Type B pancreatic cell (in vitro differentiated cells): ENCODE results near the gene FGL2. TPM values are rescaled to one million over a fixed set of nuclear protein-coding genes. Genes with fewer than 3 reads are reported as not detected.
"Not testable (repeated sequence)": the region's sequence is repeated elsewhere in the genome, so short reads cannot be mapped to it uniquely, and the experiment has no call there.

Experiments
- DNase-seq: peaks from one replicate; pipeline ENCODE4 v3.0.0; 2021; ENCODE audit warnings: mixed read lengths; ENCODE audit not compliant: unreplicated experiment; ENCODE audit errors: extremely low spot score
- H3K27ac Mint-ChIP-seq: 2 replicates; pipeline ENCODE4 v1.8.0; 2021; ENCODE audit warnings: mild to moderate bottlenecking, mixed read lengths
- H3K27me3 Mint-ChIP-seq: 2 replicates; pipeline ENCODE4 v1.8.0; 2021; ENCODE audit warnings: mixed read lengths
- H3K36me3 Mint-ChIP-seq: 2 replicates; pipeline ENCODE4 v1.8.0; 2021; ENCODE audit warnings: mixed read lengths
- H3K4me1 Mint-ChIP-seq: one replicate; pipeline ENCODE4 v1.8.0; 2021; ENCODE audit warnings: mixed read lengths; ENCODE audit not compliant: unreplicated experiment
- H3K4me3 Mint-ChIP-seq: 2 replicates; pipeline ENCODE4 v1.8.0; 2021; ENCODE audit warnings: mild to moderate bottlenecking, mixed read lengths
- H3K9me3 Mint-ChIP-seq: 2 replicates; pipeline ENCODE4 v1.8.0; 2021; ENCODE audit warnings: mixed read lengths
- total RNA-seq: library from RNA; stranded (reverse); gene quantifications from 2 replicates; pipeline ENCODE4 v1.2.1, GENCODE V29; 2021; ENCODE audit warnings: low replicate concordance
- TF ChIP-seq, protein P1 (sequence below): fragments of 200-600 bp; sonication (generic); conservative IDR thresholded peaks from 2 replicates; pipeline ENCODE4 v1.5.0; 2021; ENCODE audit warnings: antibody characterized with exemption, mild to moderate bottlenecking

Gene FGL2
- total RNA-seq, 1 donor from 2014 or later = 0.99 TPM

DNA sequence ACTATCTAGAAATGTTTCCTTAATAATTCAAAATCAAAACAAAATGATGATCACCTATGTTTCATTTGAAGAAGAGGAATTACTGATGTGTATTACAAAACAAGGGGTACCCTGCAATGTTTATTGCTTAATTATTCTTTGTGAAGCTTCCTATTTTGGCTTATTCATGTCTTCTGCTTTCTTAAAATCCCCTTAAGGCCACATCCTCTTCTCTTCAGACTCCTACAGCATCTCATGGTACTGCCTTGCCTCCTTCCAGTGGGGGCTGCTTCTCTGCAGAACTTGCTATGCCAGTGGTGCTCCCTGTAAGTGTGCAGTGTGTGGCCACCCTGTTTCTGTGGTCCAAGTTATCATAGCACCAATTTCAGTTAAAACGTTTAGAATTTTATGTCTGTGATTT lies 42.2 kb downstream of the FGL2 start:
- Mint-ChIP-seq H3K27ac (no peak overlapping the region), H3K4me1 (no peaks in the 10 kb centered on the region), H3K4me3 (no peak overlapping the region), H3K27me3 (no peaks in the 10 kb centered on the region), H3K9me3 (no peaks in the 10 kb centered on the region), H3K36me3 (no peaks in the 10 kb centered on the region)
- no peak for DNase-seq
- TF ChIP-seq, protein P1, sequence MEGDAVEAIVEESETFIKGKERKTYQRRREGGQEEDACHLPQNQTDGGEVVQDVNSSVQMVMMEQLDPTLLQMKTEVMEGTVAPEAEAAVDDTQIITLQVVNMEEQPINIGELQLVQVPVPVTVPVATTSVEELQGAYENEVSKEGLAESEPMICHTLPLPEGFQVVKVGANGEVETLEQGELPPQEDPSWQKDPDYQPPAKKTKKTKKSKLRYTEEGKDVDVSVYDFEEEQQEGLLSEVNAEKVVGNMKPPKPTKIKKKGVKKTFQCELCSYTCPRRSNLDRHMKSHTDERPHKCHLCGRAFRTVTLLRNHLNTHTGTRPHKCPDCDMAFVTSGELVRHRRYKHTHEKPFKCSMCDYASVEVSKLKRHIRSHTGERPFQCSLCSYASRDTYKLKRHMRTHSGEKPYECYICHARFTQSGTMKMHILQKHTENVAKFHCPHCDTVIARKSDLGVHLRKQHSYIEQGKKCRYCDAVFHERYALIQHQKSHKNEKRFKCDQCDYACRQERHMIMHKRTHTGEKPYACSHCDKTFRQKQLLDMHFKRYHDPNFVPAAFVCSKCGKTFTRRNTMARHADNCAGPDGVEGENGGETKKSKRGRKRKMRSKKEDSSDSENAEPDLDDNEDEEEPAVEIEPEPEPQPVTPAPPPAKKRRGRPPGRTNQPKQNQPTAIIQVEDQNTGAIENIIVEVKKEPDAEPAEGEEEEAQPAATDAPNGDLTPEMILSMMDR = no peak

DNA sequence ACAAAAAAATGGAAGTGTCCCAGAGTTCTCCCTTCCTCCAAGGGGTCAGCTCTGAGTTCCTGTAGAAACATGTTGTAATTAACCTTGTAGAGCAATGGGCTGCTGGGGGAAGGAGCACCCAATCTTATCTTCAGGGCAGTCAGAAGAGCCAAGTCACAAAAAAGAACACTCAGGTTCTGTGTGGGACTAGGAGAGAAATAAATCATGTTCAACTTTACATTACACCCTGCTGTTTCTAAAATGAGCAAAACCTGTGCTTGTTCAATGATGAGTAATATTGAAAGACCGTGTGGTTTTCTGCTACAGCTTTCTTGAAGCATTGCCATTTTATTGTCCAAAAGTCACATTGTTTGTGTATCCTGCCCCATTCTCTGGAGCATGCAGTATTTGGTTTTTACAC lies 42.6 kb downstream of the FGL2 start:
- not testable (repeated sequence) for H3K4me1 Mint-ChIP-seq, H3K36me3 Mint-ChIP-seq, DNase-seq, H3K27ac Mint-ChIP-seq, H3K27me3 Mint-ChIP-seq, H3K9me3 Mint-ChIP-seq, H3K4me3 Mint-ChIP-seq

DNA sequence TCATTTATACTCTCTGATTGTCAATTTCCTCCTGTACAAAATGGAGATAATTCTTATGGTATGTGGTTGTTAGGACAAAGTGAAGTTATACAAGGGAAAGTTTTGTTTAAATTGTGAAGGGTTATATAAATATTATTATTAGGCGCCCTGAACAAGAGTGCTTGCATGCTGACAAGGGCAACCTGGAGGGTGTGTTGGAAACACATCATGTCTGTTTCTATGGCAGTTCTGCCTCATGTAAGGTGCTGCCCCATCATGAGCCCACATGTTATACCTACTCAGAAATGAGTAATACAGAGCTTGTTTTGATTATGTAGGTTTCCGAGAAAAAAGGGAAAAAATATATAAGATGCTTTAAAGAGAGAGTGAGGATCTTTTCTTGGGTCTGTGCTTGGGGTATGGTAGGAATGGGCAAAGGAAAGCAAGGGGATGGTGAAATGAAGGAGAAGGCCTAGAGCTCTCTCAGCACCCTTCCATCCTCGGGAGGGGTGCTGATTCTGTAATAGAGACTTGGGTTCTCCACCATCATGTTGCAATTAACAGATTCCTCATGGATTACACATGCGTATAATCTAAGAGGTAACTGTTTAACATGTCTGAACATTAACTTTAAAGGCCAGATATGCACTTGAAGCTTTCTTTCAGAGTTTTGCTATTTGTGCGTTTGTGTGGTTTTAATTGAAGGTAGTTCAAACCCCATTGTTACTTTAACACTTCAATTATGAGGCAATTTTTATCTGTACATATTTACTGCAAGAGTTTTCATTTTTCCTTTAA lies 43.8 kb downstream of the FGL2 start:
- not testable (repeated sequence) for H3K4me1 Mint-ChIP-seq, H3K9me3 Mint-ChIP-seq, H3K27me3 Mint-ChIP-seq, H3K4me3 Mint-ChIP-seq, DNase-seq, H3K36me3 Mint-ChIP-seq, H3K27ac Mint-ChIP-seq

DNA sequence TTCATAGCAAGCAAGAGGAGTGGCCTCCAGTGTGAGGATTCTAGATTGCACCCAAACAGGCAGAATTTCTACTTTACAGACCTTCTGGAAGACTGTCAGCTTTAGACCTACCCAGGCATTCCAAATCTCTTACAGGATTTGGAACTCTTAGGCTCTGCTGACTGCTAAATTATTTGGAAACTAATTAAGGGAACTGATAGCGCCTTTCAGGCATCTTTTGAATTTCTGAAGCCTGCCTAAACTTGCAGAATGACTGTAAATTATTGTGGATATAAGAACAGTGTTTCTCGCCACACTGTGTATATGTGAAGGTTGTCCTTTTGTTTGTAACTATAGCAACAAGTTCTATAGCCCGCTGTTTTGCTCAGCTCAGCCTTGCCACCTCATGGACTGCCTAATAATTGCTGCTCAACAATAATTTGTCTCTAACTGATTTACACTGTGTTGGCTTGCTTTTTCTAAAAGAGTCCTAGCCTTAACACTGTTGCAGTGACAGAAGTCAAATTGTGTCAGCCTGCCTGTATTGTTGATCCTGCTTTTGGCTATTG lies 44.6 kb downstream of the FGL2 start:
- H3K36me3 Mint-ChIP-seq, H3K27me3 Mint-ChIP-seq, DNase-seq, H3K27ac Mint-ChIP-seq, H3K4me3 Mint-ChIP-seq, H3K9me3 Mint-ChIP-seq, H3K4me1 Mint-ChIP-seq: not testable (repeated sequence)

DNA sequence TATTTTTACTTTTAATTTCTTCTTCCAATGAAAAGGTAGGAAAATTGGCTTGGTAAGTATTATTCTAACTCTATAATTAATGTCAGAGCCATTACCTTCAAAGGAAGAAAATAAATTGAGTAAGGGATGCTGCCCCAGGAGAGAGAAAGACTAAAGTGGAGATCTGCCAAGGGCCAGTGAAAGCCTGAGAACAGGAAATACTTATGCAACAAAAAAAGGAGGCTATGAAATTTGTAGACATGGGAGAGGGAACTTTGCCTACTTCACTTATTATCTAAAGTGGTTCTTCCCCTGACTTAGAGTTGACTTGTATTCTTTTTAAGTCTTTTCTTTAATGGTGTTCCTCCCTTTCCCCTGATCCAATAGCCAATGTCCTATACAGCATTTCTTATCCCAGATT lies 47.4 kb downstream of the FGL2 start:
- H3K9me3 Mint-ChIP-seq, H3K36me3 Mint-ChIP-seq, DNase-seq, H3K27ac Mint-ChIP-seq, H3K4me1 Mint-ChIP-seq, H3K4me3 Mint-ChIP-seq, H3K27me3 Mint-ChIP-seq: not testable (repeated sequence)

Other genes with a start within 250 kb of the FGL2 start
- gene SPDYE17, start 167.5 kb downstream of the FGL2 start, total RNA-seq = not detected in 2 replicates
- gene SPDYE18, start 137.3 kb downstream of the FGL2 start, total RNA-seq = 0.36 TPM in 1 of 2 replicates, not detected in the other
- gene CCDC146, start 77.2 kb downstream of the FGL2 start, total RNA-seq = 2.1 and 15.3 TPM in 2 replicates
- gene GSAP, start 216.5 kb upstream of the FGL2 start, total RNA-seq = 5.0 and 6.1 TPM in 2 replicates